GM12878 (cell line): ENCODE results near the gene CYYR1. TPM values are rescaled to one million over a fixed set of nuclear protein-coding genes. Genes with fewer than 3 reads are reported as not detected.

ENCODE experiments used
- ATAC-seq: fragments of 200-7000 bp; cut with Tn5 transposase; 3 replicates; pipeline ENCODE4 v1.9.1; 2020; ENCODE audit warnings: mild to moderate bottlenecking, moderate library complexity
- BruUV-seq: library from RNA; stranded (reverse); fragments of 400-500 nt; replicated peaks from 2 replicates; lab custom pipeline; 2021; lab: Mats Ljungman, UMichigan
- CTCF ChIA-PET: fragments of 300-600 bp; sonication (Branson Sonifier 250); formaldehyde crosslinking; extraction: SDS; loops from one replicate; lab custom pipeline; 2021; ENCODE audit warnings: inconsistent platforms; lab: Yijun Ruan, JAX
- POLR2A ChIA-PET: fragments of 350-600 bp; formaldehyde crosslinking; extraction: SDS; loops from one replicate; lab custom pipeline; 2021; ENCODE audit warnings: inconsistent platforms; lab: Charles Lee
- RAD21 ChIA-PET: fragments of 300-600 bp; sonication (Branson Sonifier 250); formaldehyde crosslinking; loops from one replicate; lab custom pipeline; 2023; ENCODE audit warnings: antibody characterized with exemption; ENCODE audit not compliant: unreplicated experiment; lab: Charles Lee
- SMC1A ChIA-PET: fragments of 300-600 bp; sonication (Branson Sonifier 250); formaldehyde crosslinking; loops from one replicate; lab custom pipeline; 2023; ENCODE audit not compliant: unreplicated experiment, uncharacterized antibody; lab: Charles Lee
- DNase-seq: peaks from one replicate; pipeline ENCODE4 v3.0.0-alpha.2; 2011; ENCODE audit warnings: low read depth, low spot score
- FAIRE-seq: peaks from 3 replicates; lab custom pipeline; 2011; peaks lifted over from hg19 to GRCh38; lab: Jason Lieb, UNC
- H2AFZ ChIP-seq: 2 replicates; pipeline ENCODE4 v1.6.0; 2011; ENCODE audit warnings: low read depth, low read length, control low read depth; ENCODE audit not compliant: control insufficient read depth
- H3K27ac ChIP-seq: 2 replicates; pipeline ENCODE4 v1.5.1; 2011; ENCODE audit warnings: control low read depth; ENCODE audit not compliant: control insufficient read depth, insufficient read depth
- H3K27me3 ChIP-seq, 2 experiments: replicated peaks in 1 of 2; 2 replicates each; pipeline versions ENCODE4 v1.6.0 to v1.6.1; 2011; ENCODE audit warnings: low read length in 1 of 2; ENCODE audit not compliant: control insufficient read depth in 2 of 2, insufficient read depth in 2 of 2
- H3K36me3 ChIP-seq, 2 experiments: 2 replicates each; pipeline ENCODE4 v1.5.1; 2011; ENCODE audit warnings: low read length in 1 of 2; ENCODE audit not compliant: control insufficient read depth in 2 of 2, insufficient read depth in 2 of 2
- H3K4me1 ChIP-seq: 2 replicates; pipeline ENCODE4 v1.6.1; 2011; ENCODE audit warnings: mild to moderate bottlenecking, low read length, moderate library complexity, mixed read lengths; ENCODE audit not compliant: control insufficient read depth, insufficient read depth
- H3K4me2 ChIP-seq: 2 replicates; pipeline ENCODE4 v1.6.0; 2011; ENCODE audit warnings: control low read depth; ENCODE audit not compliant: control insufficient read depth, insufficient read depth
- H3K4me3 ChIP-seq: fragments of 200-600 bp; sonication (generic); 2 replicates; pipeline ENCODE4 v1.5.1; 2016
- H3K79me2 ChIP-seq: 2 replicates; pipeline ENCODE4 v1.6.0; 2011; ENCODE audit warnings: low read length; ENCODE audit not compliant: control insufficient read depth, insufficient read depth
- H3K9ac ChIP-seq: 2 replicates; pipeline ENCODE4 v1.8.0; 2011; ENCODE audit warnings: low read length, control low read depth, mixed read lengths; ENCODE audit not compliant: control insufficient read depth, insufficient read depth
- H3K9me3 ChIP-seq: replicated peaks from 3 replicates; pipeline ENCODE4 v1.5.1; 2011; ENCODE audit warnings: mild to moderate bottlenecking, low read length; ENCODE audit not compliant: control insufficient read depth, insufficient read depth
- H4K20me1 ChIP-seq: 2 replicates; pipeline ENCODE4 v1.6.0; 2011; ENCODE audit not compliant: control insufficient read depth, insufficient read depth
- ASH2L ChIP-seq: fragments of 300-600, 200-600 bp; sonication (generic); IDR thresholded peaks from 2 replicates; pipeline ENCODE4 v1.6.1; 2017; ENCODE audit warnings: low read depth, mild to moderate bottlenecking, borderline replicate concordance
- JUND ChIP-seq: IDR thresholded peaks from 2 replicates; pipeline ENCODE4 v1.6.1; 2012; ENCODE audit warnings: low read depth, mild to moderate bottlenecking, low read length, improper control_type of control experiment, moderate library complexity
- MYC ChIP-seq: IDR thresholded peaks from 2 replicates; pipeline ENCODE4 v1.6.1; 2011; ENCODE audit warnings: mild to moderate bottlenecking, low read length, moderate library complexity, inconsistent platforms; ENCODE audit not compliant: insufficient read depth, insufficient replicate concordance, insufficient read length, severe bottlenecking
- NBN ChIP-seq: fragments of 450-650 bp; IDR thresholded peaks from 2 replicates; pipeline ENCODE4 v1.6.1; 2016
- NFYB ChIP-seq: IDR thresholded peaks from 2 replicates; pipeline ENCODE4 v1.6.1; 2011; ENCODE audit warnings: low read depth, mild to moderate bottlenecking, low read length, improper control_type of control experiment, moderate library complexity; ENCODE audit not compliant: insufficient read depth
- NR2C1 ChIP-seq: fragments of 450-650 bp; IDR thresholded peaks from 2 replicates; pipeline ENCODE4 v1.6.1; 2017; ENCODE audit warnings: antibody characterized with exemption, mild to moderate bottlenecking, moderate library complexity
- NR2C2 ChIP-seq: IDR thresholded peaks from 2 replicates; pipeline ENCODE4 v1.6.1; 2011; ENCODE audit warnings: borderline replicate concordance, low read depth; ENCODE audit not compliant: control insufficient read depth, insufficient read length
- PBX3 ChIP-seq: IDR thresholded peaks from 2 replicates; pipeline ENCODE4 v1.6.1; 2011; ENCODE audit warnings: mild to moderate bottlenecking, low read depth, low read length, moderate library complexity; ENCODE audit not compliant: insufficient replicate concordance
- RUNX3 ChIP-seq: IDR thresholded peaks from 2 replicates; pipeline ENCODE4 v1.6.1; 2012; ENCODE audit warnings: low read length, inconsistent platforms
- SRF ChIP-seq, 2 experiments: IDR thresholded peaks; 2 replicates each; pipeline ENCODE4 v1.6.1; 2011; ENCODE audit warnings: low read depth in 2 of 2, low read length in 2 of 2, mild to moderate bottlenecking in 1 of 2, moderate library complexity in 1 of 2
- SUPT20H ChIP-seq: IDR thresholded peaks from 2 replicates; pipeline ENCODE4 v1.6.1; 2011; ENCODE audit warnings: low read depth, mild to moderate bottlenecking, low read length, moderate library complexity, borderline replicate concordance; ENCODE audit not compliant: control insufficient read depth
- ZNF622 ChIP-seq: fragments of 450-650 bp; IDR thresholded peaks from 2 replicates; pipeline ENCODE4 v1.6.1; 2017; ENCODE audit warnings: mild to moderate bottlenecking, inconsistent platforms
- WGBS: methylation state at CpG from one replicate; pipeline ENCODE4 v1.1.6; 2016; ENCODE audit warnings: low lambda C conversion rate; ENCODE audit not compliant: insufficient replicate concordance, insufficient coverage; ENCODE audit errors: missing lambda C conversion rate; 5-methylcytosine and 5-hydroxymethylcytosine counted together
- in situ Hi-C: fragments of 300-500 bp; cut with MboI; formaldehyde crosslinking; loops from 9 replicates; pipeline ENCODE4 v1.14.3; 2018; ENCODE audit warnings: mixed read lengths
- intact Hi-C: fragments of 100-400 bp; cut with micrococcal nuclease; formaldehyde crosslinking; loops from one replicate; pipeline ENCODE4 v1.14.2; 2022; ENCODE audit not compliant: unreplicated experiment
- polyA plus RNA-seq, 11 experiments: library from polyadenylated mRNA; depleted of rRNA in 4 of 11; unstranded in 6 of 11; stranded (reverse) in 5 of 11; fragments of >200 nt; fragmentation: Nextera tagmentation in 4 of 11; fragmentation: Illumina TruSeq in 1 of 11; extraction: Ambion mirVana in 4 of 11; extraction: Trizol in 1 of 11; gene quantifications; 1 replicate in 1 of 11; 2 replicates in 10 of 11; pipeline versions ENCODE4 v1.2.1 to v1.2.3, GENCODE V29; 2011 to 2016; ENCODE audit warnings: inconsistent platforms in 2 of 11, missing spikeins in 2 of 11, low read depth in 1 of 11
- total RNA-seq, 4 experiments: library from RNA; depleted of rRNA in 3 of 4; stranded (reverse); fragments of >200 nt in 3 of 4; fragmentation: Illumina TruSeq in 1 of 4; extraction: Trizol in 1 of 4; gene quantifications; 2 replicates each; pipeline versions ENCODE4 v1.2.1 to v1.2.3, GENCODE V29; 2013 to 2021

The CYYR1 gene
- total and polyA plus RNA-seq, 10 of the 15 experiments (the other 5 are each of a cell fraction or from before 2014, with no cell fraction given), result 0.11 to 0.13 TPM; not detected in 8

GRCh38 chr21:26597981-26598380, 24.9 kb upstream of the CYYR1 start:
- WGBS, result 0% methylated on average over 2 of the region's 2 CpGs
- RAD21 ChIA-PET, result no interaction called here
- TF ChIP-seq PBX3 (no peak), NBN (no peak), SRF (IDR thresholded peaks at IDR 0.05; ENCODE audit: low read depth in 2 of 2, low read length in 2 of 2) (no peak), NR2C2 (no peak), ASH2L (no peak), RUNX3 (no peak), NR2C1 (no peak), NFYB (no peak), MYC (no peak), ZNF622 (no peak), JUND (no peak), SUPT20H (no peak)
- Histone ChIP-seq H3K27me3 (no peaks in the 10 kb centered on the region), H3K4me2 (no peak overlapping the region), H2AFZ (no peak overlapping the region), H3K79me2 (no peaks in the 10 kb centered on the region), H3K9me3 (no peaks in the 10 kb centered on the region), H3K36me3 (no peaks in the 10 kb centered on the region), H3K4me1 (no peaks in the 10 kb centered on the region), H4K20me1 (no peaks in the 10 kb centered on the region), H3K9ac (no peak overlapping the region), H3K27ac (no peak overlapping the region), H3K4me3 (no peak overlapping the region)
- CTCF ChIA-PET, result no interaction called here
- SMC1A ChIA-PET, result no interaction called here
- intact Hi-C loops (no loop called here), in situ Hi-C loops (no loop called here)
- DNase-seq (no peak), FAIRE-seq (no peak), ATAC-seq (no peak)
- POLR2A ChIA-PET, result no interaction called here
- BruUV-seq, result no TSS peak
